DMS153 treated with DMSO at 0.1 percent for 48 hours (cell line): Measurements from ENCODE around the gene FAM168A.
"Not testable (repeated sequence)": the region's sequence is repeated elsewhere in the genome, so short reads cannot be mapped to it uniquely, and the experiment has no call there.

ENCODE experiments used
- DNase-seq: peaks from one replicate; lab custom pipeline; 2025; ENCODE audit not compliant: unreplicated experiment; lab: John Stamatoyannopoulos, UW

The FAM168A gene

DNA sequence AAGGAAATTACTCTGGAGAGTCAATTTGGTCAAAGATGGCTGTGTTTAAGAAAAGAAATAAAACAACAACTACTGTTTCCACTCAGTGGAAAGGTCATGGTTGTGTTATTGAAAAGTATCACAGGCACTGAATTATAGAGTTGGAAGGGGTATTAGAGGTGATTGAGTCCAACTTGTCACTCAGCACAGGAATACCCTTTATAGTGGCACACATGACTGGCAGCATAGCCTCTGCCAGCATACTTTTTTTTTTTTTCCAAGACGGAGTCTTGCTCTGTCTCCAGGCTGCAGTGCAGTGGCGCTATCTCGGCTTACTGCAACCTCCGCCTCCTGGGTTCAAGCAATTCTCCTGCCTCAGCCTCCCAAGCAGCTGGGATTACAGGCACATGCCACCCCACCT is 161.1 kb downstream of the FAM168A start:
- not testable (repeated sequence) for DNase-seq

GRCh38 chr11:73431396-73431795 is 166.5 kb downstream of the FAM168A start:
- DNase-seq = no peak

DNA sequence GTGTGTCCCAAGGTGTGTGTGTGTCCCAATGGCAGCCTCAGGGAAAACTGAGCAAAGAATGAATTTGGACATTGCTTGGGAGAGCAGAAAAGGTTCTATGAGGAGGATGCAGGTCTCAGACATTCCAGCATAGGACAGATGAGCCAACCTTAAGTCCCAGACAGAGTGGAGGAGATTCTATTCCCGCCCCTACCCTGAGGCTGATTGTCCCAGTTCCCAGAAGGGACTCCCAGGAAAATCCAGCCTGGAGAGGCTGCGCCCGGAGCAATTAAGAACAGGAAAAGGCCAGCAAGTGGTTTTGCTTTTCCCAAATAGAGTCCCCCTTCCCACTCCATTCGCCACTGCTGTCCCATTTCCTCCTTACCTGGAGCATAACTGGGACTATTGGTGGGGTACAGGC is 167.6 kb downstream of the FAM168A start:
- no peak for DNase-seq

- DNase-seq = no peak
These were observed 168.7 kb downstream of the FAM168A start for GRCh38 chr11:73429121-73429750.

- no peak for DNase-seq
These were observed 169.2 kb downstream of the FAM168A start for GRCh38 chr11:73428699-73429098.

DNA sequence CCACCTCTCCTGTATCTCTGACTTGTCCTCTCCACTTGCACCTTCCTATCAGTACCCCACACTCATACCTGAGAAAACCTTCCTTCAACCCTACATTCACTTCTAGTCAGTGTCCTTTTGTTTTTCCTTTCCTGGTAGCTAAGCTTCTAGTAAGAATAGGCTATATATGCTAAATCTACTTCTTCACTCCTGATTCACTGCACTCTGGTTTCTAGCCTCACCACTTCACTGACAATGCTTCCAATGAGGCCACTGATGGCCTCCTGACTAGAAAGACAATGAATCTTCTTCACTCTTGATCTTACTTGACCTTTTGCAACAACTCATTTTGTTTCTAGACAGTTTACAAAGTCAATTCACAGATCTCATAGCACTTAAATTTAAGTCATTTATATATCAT is 169.7 kb downstream of the FAM168A start:
- DNase-seq = no peak

DNA sequence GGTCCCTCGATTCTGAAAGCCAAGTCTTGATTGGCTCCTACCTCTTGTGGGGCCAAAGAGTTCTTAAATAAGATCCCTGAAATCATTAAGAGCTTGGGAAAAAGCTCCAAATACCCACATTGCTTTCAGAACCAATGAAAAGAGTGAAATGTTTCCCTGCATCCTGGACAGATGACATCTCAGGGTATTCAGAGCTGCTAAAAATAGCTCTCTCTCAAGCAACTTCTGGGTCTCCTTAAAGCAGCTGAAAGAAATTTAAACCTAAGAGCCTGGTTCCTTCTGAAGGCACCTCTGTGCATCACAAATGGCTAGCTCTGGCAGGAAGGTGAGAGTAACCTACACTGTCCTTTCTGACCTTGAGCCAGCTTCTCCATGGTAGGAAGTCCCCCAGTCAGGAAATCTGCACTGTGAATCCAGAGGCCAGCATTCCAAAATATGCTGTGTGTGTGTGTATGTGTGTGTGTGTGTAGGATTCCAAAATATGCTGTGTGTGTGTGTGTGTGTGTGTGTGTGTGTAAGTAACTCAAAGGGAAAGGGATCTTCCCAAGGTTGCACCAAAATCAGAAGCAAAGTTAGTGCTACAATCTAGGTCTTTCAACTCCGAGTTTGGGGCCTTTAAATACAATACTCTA is 171.6 kb downstream of the FAM168A start:
- no peak for DNase-seq

GRCh38 chr11:73425108-73425507 is 172.8 kb downstream of the FAM168A start:
- DNase-seq = no peak

GRCh38 chr11:73423506-73423905 is 174.4 kb downstream of the FAM168A start:
- no peak for DNase-seq

- no peak for DNase-seq
These were observed 175.0 kb downstream of the FAM168A start for GRCh38 chr11:73422886-73423285.

DNA sequence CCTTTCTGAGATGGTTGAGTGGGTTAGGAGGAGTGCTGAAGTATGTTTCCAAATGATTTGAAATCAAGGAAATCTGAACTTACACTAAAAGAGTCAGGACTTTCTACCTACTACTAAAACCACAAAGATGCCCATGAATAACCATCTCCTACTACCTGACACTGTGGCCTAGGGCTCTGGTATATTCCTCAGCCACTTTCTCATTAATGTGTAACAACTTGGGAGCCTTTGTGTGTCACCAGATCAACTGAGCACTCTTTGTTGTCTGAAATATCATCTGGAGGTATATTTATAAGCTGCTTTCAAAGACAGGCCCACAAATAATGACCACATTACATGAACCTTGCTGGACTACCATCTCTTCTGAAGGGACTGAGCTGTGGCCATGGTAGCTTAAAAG is 177.8 kb downstream of the FAM168A start:
- no peak for DNase-seq

GRCh38 chr11:73416786-73417185 is 181.1 kb downstream of the FAM168A start:
- no peak for DNase-seq

DNA sequence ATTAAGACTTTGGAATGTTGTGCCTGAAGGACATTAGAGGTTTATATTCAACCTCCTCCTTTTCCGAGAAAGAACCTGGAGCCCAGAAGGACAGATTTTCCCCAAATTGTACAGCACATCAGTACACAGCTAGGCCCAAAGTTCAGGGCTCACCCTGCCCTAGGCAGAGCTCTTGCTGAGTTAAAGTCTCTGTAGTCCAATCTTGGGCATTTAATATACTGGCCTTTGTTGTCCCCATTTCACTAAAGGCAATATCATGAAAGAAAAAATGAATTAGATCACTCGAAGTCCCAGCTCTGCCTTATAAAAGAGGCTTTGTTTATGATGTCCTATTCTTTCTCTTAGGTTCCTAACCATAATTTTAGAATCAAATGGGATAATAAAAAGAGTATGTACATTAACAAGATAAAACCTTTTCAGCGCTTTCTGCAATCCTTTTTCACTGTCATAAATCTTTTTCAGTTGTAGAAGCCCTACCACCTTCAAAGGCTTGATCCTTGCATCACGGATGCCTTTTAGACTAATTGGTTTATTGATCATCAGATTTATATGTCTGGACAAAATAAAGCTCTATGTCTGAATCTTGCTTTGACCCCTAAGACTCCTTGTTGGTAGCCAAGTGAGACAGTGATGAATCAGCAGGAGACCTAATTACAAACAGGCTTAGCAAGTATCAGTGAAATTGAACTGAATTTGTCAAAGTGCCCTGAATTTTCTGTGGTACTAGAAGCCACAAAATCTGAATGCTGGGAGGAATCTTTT is 181.9 kb downstream of the FAM168A start:
- DNase-seq = no peak

DNA sequence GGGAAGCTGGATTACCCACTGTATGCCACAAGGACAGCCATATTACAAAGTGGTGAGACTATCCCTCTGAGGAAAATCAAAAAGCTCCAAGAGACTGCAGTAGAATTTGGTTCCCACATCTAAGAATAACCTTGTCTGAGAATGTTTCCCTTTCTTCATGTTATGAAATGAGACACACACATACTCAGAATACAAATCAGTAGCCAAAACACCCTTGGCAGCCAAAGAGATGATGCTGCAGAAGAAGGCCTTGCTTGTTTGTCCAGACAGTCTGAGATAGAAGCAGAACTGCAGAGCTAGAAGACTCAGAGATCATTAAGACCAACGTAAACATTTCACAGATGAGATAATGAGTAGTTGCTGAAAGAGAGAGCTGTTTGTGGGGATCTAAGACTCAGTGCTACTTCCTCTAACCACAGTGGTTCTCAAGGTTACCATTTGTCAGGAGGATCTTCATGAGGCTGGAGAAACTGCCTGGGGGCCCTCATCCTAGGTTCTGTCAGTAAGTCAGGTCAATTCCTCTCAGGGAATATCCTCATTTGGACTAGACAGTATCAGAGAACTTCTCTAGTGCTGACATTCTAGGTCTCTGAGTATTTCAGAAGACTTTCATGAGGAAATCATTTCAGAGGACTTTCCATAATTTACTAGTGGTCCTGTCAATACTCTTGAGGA is 182.8 kb downstream of the FAM168A start:
- DNase-seq = no peak

- DNase-seq = no peak
These were observed 184.7 kb downstream of the FAM168A start for GRCh38 chr11:73413256-73413655.

DNA sequence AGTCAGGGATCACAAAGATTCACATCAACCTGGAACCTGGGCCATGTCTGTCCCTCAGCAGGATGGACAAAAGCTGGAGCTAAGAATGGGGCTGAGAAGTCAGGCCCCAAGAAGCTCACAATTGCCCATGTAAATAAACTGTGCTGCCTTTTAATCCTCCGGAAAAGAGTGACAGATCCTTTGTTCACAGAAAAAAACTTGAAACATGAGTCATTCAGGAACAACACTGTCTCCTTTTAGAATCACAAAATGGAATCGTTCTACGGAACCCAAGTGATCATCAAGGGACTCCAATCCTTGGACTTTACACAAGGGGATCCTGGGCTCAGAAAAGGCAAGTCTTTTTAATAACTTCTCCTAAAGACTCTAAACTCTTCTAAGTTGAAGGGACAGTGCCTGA is 185.6 kb downstream of the FAM168A start:
- DNase-seq = no peak

DNA sequence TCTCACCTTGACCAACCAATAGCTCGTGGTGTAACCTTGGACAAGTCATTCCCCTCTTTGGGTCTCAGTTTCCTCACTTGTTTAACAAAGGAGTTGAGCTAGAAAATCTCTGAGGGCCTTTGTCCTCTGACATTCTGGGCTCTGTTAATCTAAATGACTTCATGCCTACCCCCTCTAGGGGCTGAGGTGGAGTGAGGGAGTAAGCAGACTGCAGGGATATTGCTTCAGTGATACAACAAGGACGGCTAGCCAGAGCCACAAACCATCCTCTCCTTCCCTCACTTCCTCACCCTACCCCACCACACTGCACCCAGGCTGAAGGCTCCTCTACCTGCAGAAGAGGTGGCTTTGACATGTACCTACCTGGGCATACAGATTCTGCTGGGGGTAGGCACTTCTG is 186.9 kb downstream of the FAM168A start:
- no peak for DNase-seq

GRCh38 chr11:73410627-73411026 is 187.3 kb downstream of the FAM168A start:
- no peak for DNase-seq

DNA sequence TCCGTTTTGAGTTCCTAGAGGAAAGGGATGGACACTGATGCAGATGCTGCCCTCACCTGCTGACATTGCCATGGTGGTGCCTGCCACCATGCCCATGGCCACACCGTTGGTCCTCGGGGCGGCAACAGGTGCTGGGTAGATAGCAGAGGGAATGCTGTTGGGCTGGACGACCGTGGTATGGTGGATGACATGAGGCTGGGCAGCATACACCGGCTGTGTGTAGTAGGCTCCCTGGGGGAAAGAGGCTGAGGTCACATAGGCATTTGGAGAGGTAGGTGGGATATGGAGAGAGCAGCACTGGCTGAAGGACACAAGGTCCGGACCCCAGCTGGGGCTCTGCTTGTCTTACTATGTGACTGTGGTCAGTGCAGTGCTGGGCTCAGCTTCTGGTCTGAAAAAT is 188.5 kb downstream of the FAM168A start:
- DNase-seq = no peak

DNA sequence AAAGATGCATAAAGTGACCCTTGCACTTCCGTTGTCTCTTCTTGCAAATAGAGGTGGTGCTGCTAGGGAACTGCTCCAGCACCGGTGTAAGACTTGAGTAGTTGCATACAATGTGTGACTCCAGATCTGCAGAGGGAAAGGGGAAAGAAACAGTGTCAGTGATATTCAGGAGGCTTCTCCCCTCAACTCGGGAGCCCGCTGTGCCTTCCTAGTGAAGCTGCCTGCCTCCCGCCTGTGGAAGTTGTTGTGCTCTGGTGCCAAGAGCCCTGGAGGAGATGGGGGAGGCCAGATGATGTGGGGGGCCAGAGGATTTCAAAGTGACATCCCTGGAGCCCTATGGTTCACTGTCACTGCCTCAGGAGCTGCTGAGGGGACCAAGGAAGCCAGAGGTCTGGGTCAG is 191.3 kb downstream of the FAM168A start:
- DNase-seq = no peak

DNA sequence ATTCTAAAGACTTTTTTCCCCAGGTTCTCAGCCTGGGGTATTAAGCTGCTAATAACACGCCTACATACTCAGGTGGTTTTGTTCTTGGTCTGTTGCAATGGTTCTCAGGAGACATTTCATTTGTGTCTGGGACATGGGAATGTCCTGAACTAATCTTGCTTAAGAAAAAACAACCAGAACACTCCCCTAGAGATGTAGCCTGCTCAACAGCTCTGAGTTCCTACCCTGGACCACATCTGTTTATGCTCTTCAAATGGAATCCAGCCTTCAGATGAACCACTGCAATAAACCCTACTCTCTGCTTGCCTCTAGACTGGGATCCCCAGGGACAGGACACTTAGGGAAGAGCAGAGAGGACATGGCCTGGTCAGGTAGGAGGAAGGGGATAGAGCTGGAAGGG is 191.8 kb downstream of the FAM168A start:
- DNase-seq = no peak

GRCh38 chr11:73405146-73405510 is 192.8 kb downstream of the FAM168A start:
- no peak for DNase-seq
